Measurements from ENCODE around the gene GALNT13. TPM values are rescaled to one million over a fixed set of nuclear protein-coding genes. Genes with fewer than 3 reads are reported as not detected.
A peak's percentile ranks its signal among the peaks of the same experiment; 100 is the strongest.

The GALNT13 gene
- 1.7 and 1.9 TPM in 2 replicates for total RNA-seq

- no peak for TF ChIP-seq CTCF (IDR thresholded peaks at IDR 0.05; ENCODE audit: insufficient read depth, low read depth, low read length)
- peak; percentile 41 for DNase-seq (ENCODE audit: low read depth)
- H3K4me3 ChIP-seq (ENCODE audit: low read depth, low read length) = peak within 1 kb of the TSS; percentile 36
Measured at GRCh38 chr2:153871231-153872221, at the start of gene GALNT13. TSS of gene GALNT13 (plus strand) at chr2:153871922.

GRCh38 chr2:153823880-153824279 lies 47.8 kb upstream of the GALNT13 start:
- no peak overlapping the region for H3K4me3 ChIP-seq (ENCODE audit: low read depth, low read length)
- TF ChIP-seq CTCF (IDR thresholded peaks at IDR 0.05; ENCODE audit: insufficient read depth, low read depth, low read length) = no peak
- DNase-seq (ENCODE audit: low read depth) = peak; percentile 6

GRCh38 chr2:153828335-153828734 lies 43.4 kb upstream of the GALNT13 start:
- no peak for DNase-seq (ENCODE audit: low read depth)
- no peak overlapping the region for H3K4me3 ChIP-seq (ENCODE audit: low read depth, low read length)
- TF ChIP-seq CTCF (IDR thresholded peaks at IDR 0.05; ENCODE audit: insufficient read depth, low read depth, low read length) = no peak

- H3K4me3 ChIP-seq (ENCODE audit: low read depth, low read length) = no peak overlapping the region
- DNase-seq (ENCODE audit: low read depth) = no peak
- TF ChIP-seq CTCF (IDR thresholded peaks at IDR 0.05; ENCODE audit: insufficient read depth, low read depth, low read length) = no peak
Measured at GRCh38 chr2:153834662-153835061, 37.1 kb upstream of the GALNT13 start.

GRCh38 chr2:153858250-153858649 lies 13.5 kb upstream of the GALNT13 start:
- no peak for TF ChIP-seq CTCF (IDR thresholded peaks at IDR 0.05; ENCODE audit: insufficient read depth, low read depth, low read length)
- no peak overlapping the region for H3K4me3 ChIP-seq (ENCODE audit: low read depth, low read length)
- DNase-seq (ENCODE audit: low read depth) = no peak

- TF ChIP-seq CTCF (IDR thresholded peaks at IDR 0.05; ENCODE audit: insufficient read depth, low read depth, low read length) = no peak
- no peak for DNase-seq (ENCODE audit: low read depth)
- H3K4me3 ChIP-seq (ENCODE audit: low read depth, low read length) = no peak overlapping the region
Measured at GRCh38 chr2:153864022-153864421, 7.7 kb upstream of the GALNT13 start.
